ENCODE results near the gene TNFSF8. TPM values are rescaled to one million over a fixed set of nuclear protein-coding genes. Genes with fewer than 3 reads are reported as not detected.

TNFSF8 gene
- total RNA-seq, 4 donors from 2014 or later = 0.29 to 0.76 TPM; not detected in 2

GRCh38 chr9:114898741-114899140 is 31.6 kb downstream of the TNFSF8 start:
- Histone ChIP-seq H3K27ac (no peak overlapping the region), H3K36me3 (no peaks in the 10 kb centered on the region), H3K27me3 (no peaks in the 10 kb centered on the region), H3K4me3 (no peak overlapping the region), H3K4me1 (no peaks in the 10 kb centered on the region), H3K9me3 (no peaks in the 10 kb centered on the region)
- in situ Hi-C loops (cut with MboI; ENCODE audit: low sequenced_read_pairs in 4 of 4) = no loop called here
- intact Hi-C loops (cut with DNase I; ENCODE audit: low total_unique reads) = no loop called here
- peak; percentile 10 to 42 for DNase-seq
- no peak for ATAC-seq
- no peak for TF ChIP-seq CTCF (IDR thresholded peaks at IDR 0.05 in 4 of 5, conservative IDR thresholded peaks at IDR 0.05 in 1 of 5)
- TF ChIP-seq POLR2A (IDR thresholded peaks at IDR 0.05) = no peak

DNA sequence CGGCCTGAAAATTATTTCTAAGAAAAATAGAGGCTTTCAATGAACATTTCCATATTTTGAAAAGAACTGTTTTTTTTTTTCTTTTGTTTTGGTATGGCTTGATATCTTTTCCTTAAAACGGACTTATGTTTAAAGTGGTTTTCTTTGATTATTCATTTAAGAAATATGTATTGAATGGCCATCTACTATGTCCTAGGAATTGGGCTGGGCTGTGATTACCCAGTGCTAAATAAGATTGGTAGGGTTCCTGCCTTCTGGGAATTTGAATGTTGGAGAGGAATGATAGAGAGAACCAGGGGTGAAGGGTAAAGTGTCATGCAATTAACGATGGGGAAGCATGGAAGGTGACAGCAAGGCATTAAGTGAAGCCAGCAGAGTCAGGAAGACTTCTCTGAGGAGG is 33.2 kb downstream of the TNFSF8 start:
- no peaks in the 10 kb centered on the region for H3K4me1 ChIP-seq
- no peaks in the 10 kb centered on the region for H3K36me3 ChIP-seq
- in situ Hi-C loops (cut with MboI; ENCODE audit: low sequenced_read_pairs in 4 of 4) = no loop called here
- H3K9me3 ChIP-seq = no peaks in the 10 kb centered on the region
- H3K27me3 ChIP-seq = no peaks in the 10 kb centered on the region
- ATAC-seq (no peak), DNase-seq (no peak)
- H3K4me3 ChIP-seq = no peak overlapping the region
- no peak for TF ChIP-seq CTCF (IDR thresholded peaks at IDR 0.05 in 4 of 5, conservative IDR thresholded peaks at IDR 0.05 in 1 of 5)
- TF ChIP-seq POLR2A (IDR thresholded peaks at IDR 0.05) = no peak
- H3K27ac ChIP-seq = no peak overlapping the region
- intact Hi-C loops (cut with DNase I; ENCODE audit: low total_unique reads) = no loop called here

DNA sequence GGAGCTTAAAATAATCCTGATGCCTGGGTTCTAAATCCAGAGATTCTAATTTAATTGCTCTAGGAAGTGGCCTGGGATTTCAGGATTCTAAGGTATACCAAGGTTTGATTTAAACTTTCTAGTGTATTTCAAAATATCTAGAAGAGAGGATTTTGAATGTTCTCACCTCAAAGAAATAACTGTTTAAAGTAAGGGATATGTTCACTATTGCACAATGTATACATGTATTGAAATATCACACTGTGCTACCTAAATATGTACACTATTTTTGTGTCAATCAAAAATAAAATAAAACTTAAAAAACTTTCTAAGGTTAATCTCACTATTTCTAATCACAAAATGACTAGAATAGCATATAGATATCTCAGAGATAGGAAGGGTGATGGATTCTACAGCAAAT is 34.0 kb downstream of the TNFSF8 start:
- no peak for DNase-seq
- no peak overlapping the region for H3K4me3 ChIP-seq
- no peak overlapping the region for H3K27ac ChIP-seq
- in situ Hi-C loops (cut with MboI; ENCODE audit: low sequenced_read_pairs in 4 of 4) = no loop called here
- TF ChIP-seq CTCF (IDR thresholded peaks at IDR 0.05 in 4 of 5, conservative IDR thresholded peaks at IDR 0.05 in 1 of 5) (no peak), POLR2A (IDR thresholded peaks at IDR 0.05) (no peak)
- no peaks in the 10 kb centered on the region for H3K4me1 ChIP-seq
- no peak for ATAC-seq
- no peaks in the 10 kb centered on the region for H3K36me3 ChIP-seq
- intact Hi-C loops (cut with DNase I; ENCODE audit: low total_unique reads) = no loop called here
- no peaks in the 10 kb centered on the region for H3K9me3 ChIP-seq
- H3K27me3 ChIP-seq = no peaks in the 10 kb centered on the region

DNA sequence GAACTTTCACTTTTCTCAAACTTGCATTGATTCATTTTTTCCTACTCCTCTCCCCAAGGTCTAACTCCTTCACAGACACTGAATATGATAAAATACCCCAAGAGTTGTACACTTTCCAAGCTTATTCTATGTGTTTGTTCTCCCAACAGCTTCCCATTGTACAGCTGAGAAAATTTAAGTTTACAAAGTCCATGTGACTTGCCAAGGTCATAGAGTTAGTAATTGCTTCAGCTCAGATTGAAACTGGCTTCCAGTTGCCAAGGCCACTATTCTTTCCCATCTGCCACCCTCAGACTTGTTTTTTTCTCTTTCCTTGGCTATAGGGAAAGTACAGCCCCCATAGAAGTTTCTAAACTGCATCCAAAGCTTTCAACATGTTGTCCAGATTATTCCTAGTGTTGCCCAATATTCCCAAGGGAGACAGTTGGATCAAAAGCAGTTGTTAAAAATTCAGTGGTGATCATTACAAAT is 34.8 kb downstream of the TNFSF8 start:
- no peak for ATAC-seq
- Histone ChIP-seq H3K4me1 (no peaks in the 10 kb centered on the region), H3K36me3 (no peaks in the 10 kb centered on the region), H3K27ac (no peak overlapping the region), H3K9me3 (no peaks in the 10 kb centered on the region), H3K4me3 (no peak overlapping the region), H3K27me3 (no peaks in the 10 kb centered on the region)
- DNase-seq = no peak
- TF ChIP-seq POLR2A (IDR thresholded peaks at IDR 0.05) = no peak
- no peak for TF ChIP-seq CTCF (IDR thresholded peaks at IDR 0.05 in 4 of 5, conservative IDR thresholded peaks at IDR 0.05 in 1 of 5)
- intact Hi-C loops (cut with DNase I; ENCODE audit: low total_unique reads) (no loop called here), in situ Hi-C loops (cut with MboI; ENCODE audit: low sequenced_read_pairs in 4 of 4) (no loop called here)
